GM18499 (cell line): ENCODE data around the gene HSPA4.
"Not testable (repeated sequence)": the region's sequence is repeated elsewhere in the genome, so short reads cannot be mapped to it uniquely, and the experiment has no call there.

Source experiments
- ATAC-seq: cut with Tn5 transposase; IDR thresholded peaks from one replicate; pipeline ENCODE4 v1.9.1; 2021; ENCODE audit warnings: moderate number of reproducible peaks; ENCODE audit not compliant: insufficient read depth, unreplicated experiment

Gene HSPA4

DNA sequence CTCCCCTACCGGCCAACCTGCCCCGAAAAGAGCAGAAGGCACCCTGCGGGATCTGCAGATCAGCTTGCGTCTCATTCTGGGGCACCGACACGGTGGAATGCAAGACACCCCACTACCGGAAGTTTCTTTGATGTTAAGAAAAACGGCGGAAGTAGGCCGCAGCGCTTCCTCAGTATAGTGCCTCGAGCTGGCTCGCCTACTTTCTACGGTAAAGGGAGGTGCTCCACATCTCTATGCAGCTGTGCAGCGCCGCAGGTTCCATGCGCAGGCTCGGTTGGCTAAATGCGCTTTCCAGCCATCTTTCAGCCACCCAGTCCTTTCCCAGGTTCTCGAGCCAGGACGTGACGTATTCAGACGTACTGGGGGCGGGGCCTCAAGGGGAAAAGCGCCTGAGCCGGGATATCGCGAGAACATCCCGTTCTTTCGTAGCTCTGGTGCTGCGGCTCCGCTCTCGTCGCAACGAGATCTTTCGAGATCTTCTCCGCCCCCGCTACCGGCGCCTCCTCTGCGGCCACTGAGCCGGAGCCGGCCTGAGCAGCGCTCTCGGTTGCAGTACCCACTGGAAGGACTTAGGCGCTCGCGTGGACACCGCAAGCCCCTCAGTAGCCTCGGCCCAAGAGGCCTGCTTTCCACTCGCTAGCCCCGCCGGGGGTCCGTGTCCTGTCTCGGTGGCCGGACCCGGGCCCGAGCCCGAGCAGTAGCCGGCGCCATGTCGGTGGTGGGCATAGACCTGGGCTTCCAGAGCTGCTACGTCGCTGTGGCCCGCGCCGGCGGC, at the start of gene HSPA4:
Gene HSPA4 (plus strand): TSS at position 472 of the 775 bp plus-strand sequence. CDS start 238 bp downstream, at position 710.
- peak; percentile 79 for ATAC-seq

DNA sequence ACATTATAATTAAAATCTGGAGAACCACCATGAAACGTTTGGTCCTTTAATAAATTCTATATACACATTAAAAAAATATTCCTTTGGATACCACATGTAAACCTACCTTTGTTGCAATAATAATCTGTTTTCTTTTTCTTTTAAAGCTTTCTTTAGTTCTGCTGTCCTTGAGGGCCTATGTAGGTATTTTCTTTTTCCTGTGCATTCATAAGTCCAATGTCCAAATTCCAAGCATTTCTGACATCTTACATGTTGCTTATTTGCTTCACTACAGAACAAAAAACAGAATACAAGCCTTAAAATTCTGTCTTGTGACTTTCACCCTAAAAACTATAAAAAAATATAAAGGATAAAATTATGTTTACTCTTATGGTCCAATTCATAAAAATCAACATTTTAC, 45.2 kb upstream of the HSPA4 start:
- ATAC-seq: no peak

DNA sequence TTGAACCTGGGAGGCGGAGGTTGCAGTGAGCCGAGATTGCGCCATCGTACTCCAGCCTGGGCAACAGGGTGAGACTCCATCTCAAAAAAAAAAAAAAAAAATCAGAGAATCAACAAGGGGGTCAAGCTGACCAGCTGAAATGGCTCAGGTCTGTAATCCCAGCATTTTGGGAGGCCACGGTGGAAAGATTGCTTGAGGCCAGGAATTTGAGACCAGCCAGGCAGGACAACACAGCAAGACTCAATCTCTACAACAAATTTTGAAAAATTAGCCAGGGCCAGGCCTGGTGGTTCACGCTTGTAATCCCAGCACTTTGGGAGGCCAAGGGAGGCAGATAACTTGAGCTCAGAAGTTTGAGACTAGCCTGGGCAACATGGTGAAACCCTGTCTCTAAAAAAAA, 43.4 kb upstream of the HSPA4 start:
- ATAC-seq: not testable (repeated sequence)

DNA sequence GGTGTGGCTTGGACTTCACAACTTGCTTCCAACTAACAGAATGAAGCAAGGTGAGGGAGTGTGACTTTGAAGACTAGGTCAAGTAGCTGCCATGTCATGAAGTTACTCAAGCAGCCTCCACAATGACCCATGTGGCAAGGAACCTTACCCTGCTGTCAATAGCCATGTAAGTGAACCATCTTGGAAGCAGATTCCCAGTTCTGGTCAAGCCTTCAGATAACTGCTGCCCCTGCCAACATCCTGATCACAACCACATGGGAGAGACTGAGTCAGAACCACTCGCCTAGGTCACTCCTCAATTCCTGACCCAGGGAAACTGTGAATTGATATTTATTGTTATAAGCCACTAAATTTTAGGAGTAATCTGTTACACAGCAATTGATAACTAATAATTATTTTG, 36.3 kb upstream of the HSPA4 start:
- no peak for ATAC-seq

DNA sequence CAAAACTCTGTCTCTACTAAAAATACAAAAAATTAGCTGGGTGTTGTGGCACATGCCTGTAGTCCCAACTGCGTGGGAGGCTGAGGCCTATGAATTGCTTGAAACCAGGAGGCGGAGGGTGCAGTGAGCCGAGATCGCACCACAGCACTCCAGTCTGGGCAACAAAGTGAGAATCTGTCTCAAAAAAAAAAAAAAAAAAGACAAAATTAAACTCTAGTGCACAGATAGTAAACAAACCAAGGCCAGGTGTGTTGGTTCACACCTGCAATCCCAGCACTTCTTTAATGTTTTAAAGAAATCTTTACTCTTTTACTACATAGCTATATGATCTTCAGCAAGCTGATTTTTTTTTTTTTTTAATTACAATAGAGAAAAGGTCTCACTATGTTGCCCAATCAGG, 33.8 kb upstream of the HSPA4 start:
- ATAC-seq: no peak

DNA sequence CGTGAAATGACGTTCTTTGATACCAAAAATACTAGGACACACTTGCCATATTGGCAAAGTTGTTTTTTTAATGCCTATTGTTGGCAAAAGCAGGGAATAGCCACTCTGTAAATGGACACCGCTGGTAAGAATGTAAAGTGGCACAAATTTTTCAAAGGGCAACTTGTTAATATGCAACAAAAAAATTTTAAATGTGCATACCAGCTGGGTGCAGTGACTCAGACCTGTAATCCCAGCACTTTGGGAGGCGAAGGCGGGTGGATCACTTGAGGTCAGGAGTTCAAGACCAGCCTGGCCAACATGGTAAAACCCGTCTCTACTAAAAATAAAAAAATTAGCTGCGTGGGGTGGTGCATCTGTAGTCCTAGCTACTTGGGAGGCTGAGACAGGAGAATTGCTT, 32.3 kb upstream of the HSPA4 start:
- not testable (repeated sequence) for ATAC-seq

DNA sequence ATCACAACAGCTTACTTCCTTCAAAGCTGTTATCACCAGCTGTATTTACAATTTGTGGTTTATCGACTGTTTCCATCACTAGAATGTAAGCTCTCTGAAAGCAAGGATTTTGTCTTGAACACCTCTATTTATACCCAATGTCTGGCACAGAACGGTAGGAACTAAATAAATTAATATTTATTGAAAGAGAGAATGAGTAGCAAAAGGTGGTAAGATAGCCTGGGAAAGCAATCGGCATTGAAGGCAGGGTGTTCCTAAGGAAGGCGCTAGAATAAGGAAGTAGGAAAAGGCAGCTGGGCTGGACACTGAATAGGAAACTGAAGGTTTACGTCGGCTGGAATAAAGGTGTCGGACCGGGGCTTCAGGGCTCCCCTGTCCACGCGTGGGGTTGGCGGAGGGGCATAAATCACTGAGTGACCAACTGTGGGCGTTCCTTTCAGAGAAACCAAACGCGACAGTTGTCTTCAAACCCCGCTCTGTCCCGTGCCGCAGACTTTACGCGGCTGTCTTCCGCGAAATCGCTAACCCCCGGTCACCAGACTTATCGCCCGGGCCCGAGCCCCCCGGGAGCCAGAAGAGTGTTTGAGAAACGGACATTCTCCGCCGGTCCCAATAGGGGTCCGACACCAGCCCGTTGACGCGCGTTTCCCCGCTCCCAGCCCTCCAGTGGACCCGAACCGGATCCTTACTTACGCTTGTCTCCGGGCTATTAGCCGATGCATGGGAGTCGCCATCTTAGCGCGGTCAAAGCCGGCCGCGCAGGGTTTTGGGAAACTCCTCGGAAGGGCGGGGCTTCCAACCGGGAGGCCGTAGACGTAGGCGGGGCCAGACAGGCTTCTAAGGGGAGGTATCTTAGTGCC, 25.8 kb upstream of the HSPA4 start, which contains the start of gene ZCCHC10:
Gene ZCCHC10 (minus strand): TSS at position 746 of the 860 bp plus-strand sequence. CDS start 12 bp downstream, at position 734.
- peak; percentile 67 for ATAC-seq

DNA sequence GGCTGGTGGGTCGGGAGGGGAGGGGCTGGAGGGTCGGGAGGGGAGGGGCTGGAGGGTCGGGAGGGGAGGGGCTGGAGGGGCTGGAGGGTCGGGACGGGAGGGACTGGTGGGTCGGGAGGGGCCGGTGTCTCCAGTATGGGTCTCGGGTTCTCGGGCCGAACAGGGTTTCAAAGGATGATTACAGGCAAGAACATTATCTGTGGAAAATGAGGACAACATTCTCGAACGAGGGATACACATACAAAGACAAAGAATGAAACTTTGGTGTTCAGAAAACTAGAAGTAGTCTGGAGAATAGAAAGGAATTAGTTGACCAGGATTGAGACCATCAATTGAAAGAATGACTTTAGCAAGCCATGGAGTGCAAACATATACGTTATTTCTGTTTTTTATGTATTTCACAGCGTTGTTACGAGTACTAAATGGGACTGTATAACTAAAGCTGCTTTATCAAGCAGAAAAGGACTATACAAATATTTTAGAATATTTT, 25.1 kb upstream of the HSPA4 start:
- ATAC-seq: no peak

DNA sequence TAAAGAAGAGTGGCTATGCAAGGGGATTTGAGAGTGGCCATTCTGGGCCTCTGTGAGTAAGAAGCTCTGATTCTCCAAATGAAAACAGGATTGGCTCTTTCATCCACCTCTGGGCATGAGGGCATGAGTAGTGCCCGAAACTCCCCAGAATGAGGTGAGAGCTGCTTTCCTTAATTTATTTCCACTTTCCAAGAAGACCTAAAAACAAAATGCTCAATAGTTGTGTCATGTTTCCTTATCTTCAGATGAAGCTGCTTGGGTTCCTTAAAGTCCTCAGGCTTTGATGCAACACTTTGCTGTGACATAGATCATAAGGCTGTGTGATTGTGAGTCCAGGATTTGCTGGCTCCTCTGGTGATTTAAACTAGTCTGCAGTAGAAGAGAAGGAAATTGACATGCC, 22.4 kb upstream of the HSPA4 start:
- ATAC-seq: no peak

DNA sequence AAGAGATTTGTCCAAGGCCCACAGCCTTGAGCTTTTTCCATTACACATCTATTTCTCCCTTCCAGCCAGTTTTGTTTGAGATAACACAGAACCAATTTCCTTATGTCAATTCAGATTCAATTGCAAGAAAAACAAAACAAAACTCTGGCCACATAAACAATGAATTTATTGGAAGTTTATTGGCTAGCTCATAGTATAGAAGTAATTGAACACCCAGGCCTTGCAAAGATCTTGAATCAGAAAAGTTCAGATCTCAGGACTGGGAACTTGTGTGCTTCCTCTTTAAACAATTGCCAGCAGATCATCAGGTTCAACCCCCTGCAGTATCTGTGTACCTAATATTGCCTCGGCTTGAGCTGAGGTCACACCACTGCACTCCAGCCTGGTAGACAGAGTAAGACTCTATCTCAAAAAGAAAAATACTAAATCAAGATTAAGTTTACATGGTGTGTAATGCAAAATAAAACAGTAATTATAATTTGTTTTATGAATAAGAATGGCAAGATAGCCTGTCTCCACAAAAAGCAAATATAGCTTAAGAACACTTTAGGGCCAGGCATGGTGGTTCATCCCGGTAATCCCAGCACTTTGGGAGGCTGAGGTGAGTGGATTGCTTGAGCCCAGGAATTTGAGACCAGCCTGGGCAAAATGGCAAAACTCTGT, 21.3 kb upstream of the HSPA4 start:
- no peak for ATAC-seq

GRCh38 chr5:133032852-133033742, 18.7 kb upstream of the HSPA4 start:
- ATAC-seq: no peak

GRCh38 chr5:133034064-133034463, 17.7 kb upstream of the HSPA4 start:
- no peak for ATAC-seq

DNA sequence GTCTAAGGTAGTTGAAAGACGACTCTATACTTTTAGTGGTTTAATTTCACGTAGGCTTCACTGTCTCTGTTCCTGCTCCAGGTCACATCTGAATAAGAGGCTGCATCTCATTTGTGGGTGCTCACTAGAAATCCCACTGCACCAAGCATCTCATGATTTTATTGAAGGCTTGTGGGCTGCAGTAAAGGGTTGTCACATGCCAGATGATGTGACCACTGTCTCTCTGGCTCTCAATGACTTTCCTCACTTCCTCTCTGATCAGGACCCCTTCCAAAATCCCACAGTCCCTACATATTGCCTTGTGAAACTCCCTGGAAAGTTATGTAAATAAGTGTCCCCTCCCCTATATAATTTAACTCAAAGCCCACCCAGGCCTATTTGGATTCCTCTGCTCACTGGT, 16.6 kb upstream of the HSPA4 start:
- no peak for ATAC-seq

GRCh38 chr5:133036677-133037076, 15.1 kb upstream of the HSPA4 start:
- ATAC-seq: not testable (repeated sequence)

DNA sequence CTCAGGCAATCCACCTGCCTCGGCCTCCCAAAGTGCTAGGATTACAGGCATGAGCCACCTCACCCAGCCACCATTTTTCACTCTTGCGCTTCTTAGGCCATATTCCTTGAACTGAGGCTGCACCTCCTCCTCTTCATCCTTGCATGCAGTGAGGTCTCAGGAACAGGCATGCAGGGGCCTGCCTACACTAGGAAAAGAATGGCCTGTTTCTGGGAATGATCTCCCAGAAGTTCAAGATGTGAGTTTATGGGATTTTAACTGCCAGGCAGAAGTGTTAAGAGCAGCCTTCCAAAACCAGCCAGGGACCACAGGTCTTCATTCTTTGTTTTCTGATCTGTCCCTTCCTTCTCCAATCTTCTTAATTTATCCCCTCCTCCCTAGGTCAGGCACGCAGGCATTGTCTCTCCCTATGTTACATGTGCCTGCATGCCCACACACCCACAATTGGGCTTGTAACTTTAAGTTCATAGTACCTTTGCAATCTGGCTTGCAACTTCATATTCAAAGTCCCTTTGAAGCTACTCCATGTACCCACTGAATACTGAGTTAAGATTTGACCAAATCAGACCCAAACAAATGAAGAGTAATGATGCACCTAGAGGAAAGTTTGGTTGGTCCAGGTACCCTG, 10.5 kb upstream of the HSPA4 start:
- ATAC-seq: no peak

DNA sequence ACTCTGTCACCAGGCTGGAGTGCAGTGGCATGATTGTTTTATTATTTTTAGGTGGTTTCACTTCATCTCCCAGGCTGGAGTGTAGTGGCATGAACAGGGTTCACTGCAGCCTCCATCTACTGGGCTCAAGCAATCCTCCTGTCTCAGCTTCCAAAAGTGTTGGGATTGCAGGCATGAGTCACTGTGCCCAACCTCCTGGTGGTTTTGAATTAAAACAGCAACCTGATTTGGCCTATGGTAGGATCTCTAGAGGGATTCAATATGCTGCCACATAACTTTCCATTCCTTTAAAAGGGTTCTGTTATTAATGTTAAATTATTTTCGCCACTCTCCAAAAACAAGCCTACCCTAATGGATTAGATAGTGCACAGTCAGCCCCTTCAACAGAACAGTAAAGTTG, 9.9 kb upstream of the HSPA4 start:
- ATAC-seq: no peak

- not testable (repeated sequence) for ATAC-seq
Observed at GRCh38 chr5:133046560-133046959, 5.3 kb upstream of the HSPA4 start.

- no peak for ATAC-seq
Observed at GRCh38 chr5:133047404-133047803, 4.4 kb upstream of the HSPA4 start.
